ENCODE measurements around the gene TEDC2. TPM values are rescaled to one million over a fixed set of nuclear protein-coding genes. Genes with fewer than 3 reads are reported as not detected.

The TEDC2 gene
- total and polyA plus RNA-seq, 9 of the 15 experiments (the other 6 are each of a cell fraction or from before 2014, with no cell fraction given): 0.75 to 57.0 (median 17.6) TPM

DNA sequence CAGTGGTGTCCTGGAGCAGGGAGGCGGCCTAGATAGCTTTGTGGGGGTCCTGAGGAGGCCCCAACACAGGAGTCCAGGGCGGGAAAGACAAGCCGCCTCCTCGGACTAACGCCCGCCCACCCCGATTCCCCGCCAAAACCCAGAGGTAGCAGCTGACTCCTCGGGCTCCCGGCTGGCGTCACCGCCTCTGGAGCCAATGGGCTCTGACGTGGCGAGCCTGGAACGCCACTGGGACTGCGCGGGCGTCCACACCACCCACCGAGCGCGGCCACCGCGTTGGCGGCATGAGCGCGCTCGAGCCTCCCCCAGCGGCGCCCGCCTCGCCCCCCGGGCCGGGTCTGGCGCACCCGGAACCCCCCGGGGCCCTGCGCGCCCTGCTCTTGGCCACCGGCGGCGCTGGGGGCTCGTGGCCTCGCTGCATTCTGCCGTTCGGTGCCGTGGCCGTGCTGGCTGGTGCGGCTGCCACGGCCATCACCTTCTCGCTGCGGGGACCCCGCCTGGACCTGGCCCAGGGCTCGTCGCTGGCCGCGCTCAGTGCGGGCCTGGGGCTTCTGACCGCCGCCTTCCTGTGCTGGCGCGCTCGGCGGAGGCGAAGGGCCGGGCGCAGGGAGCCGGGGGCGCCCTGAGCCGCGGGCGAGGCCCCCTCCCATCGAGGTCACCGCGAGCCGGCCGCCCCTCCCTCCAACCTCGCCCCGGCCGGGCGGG, 7.8 kb downstream of the TEDC2 start:
- Histone ChIP-seq H3K79me2 (ENCODE audit: control insufficient read depth, insufficient read depth, low read length) (no peaks in the 10 kb centered on the region), H4K20me1 (replicated peaks; ENCODE audit: control insufficient read depth, insufficient read depth, low read length) (0 out of 2 replicates have a peak, but pooled peaks cover 4% of the 10 kb centered on the region), H3K36me3 (ENCODE audit: control insufficient read depth, insufficient read depth, low read length) (peaks cover 5% of the 10 kb centered on the region; the same call in 1 of the 3 replicates), H3K27me3 (ENCODE audit: control insufficient read depth in 2 of 2, insufficient read depth in 2 of 2, low read length in 2 of 2) (no peaks in the 10 kb centered on the region), H3K4me2 (ENCODE audit: insufficient read depth, low read length) (no peak overlapping the region), H3K27ac (ENCODE audit: extremely low read depth, low read depth, low read length) (no peak overlapping the region), H3K4me3 (no peak overlapping the region), H3K9me1 (ENCODE audit: control insufficient read depth, insufficient read depth, low read length) (no peaks in the 10 kb centered on the region), H3K4me1 (replicated peaks in 1 of 2; ENCODE audit: control insufficient read depth in 2 of 2, insufficient read depth in 2 of 2, low read length in 2 of 2) (peaks cover 3 to 78% of the 10 kb centered on the region in 2 experiments; a peak in 4 of 5 replicates), H3K9me3 (replicated peaks; ENCODE audit: control insufficient read depth, insufficient read depth, low read depth, low read length) (no peaks in the 10 kb centered on the region), H2AFZ (ENCODE audit: low read depth, low read length) (no peak overlapping the region), H3K9ac (ENCODE audit: insufficient read depth in 1 of 2, low read depth in 2 of 2, low read length in 2 of 2) (no peak overlapping the region; a peak in 1 of 4 replicates)
- 78% methylated on average over 16 of the region's 80 CpGs for WGBS (ENCODE audit: insufficient coverage, low coverage, missing lambda C conversion rate)
- CTCF ChIA-PET (ENCODE audit: low intra/inter-chr PET ratio): no interaction called here
- POLR2A ChIA-PET: interaction anchor here (0.6 to 1.6 kb wide), 2 partner anchors 12 to 429 kb away, joined by 3 to 4 read pairs; no protein-coding TSS in a partner anchor
- TF ChIP-seq POLR2G (IDR thresholded peaks at IDR 0.05; ENCODE audit: low read depth, low read length): peak; percentile 68
- TF ChIP-seq TBP (optimal IDR thresholded peaks at IDR 0.05; ENCODE audit: low read depth, low read length): no peak
- TF ChIP-seq, protein P1, sequence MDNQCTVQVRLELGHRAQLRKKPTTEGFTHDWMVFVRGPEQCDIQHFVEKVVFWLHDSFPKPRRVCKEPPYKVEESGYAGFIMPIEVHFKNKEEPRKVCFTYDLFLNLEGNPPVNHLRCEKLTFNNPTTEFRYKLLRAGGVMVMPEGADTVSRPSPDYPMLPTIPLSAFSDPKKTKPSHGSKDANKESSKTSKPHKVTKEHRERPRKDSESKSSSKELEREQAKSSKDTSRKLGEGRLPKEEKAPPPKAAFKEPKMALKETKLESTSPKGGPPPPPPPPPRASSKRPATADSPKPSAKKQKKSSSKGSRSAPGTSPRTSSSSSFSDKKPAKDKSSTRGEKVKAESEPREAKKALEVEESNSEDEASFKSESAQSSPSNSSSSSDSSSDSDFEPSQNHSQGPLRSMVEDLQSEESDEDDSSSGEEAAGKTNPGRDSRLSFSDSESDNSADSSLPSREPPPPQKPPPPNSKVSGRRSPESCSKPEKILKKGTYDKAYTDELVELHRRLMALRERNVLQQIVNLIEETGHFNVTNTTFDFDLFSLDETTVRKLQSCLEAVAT (IDR thresholded peaks at IDR 0.05): no peak
- TF ChIP-seq HNRNPL (IDR thresholded peaks at IDR 0.05; ENCODE audit: low read depth, low read length): peak; percentile 56; the same call in 1 of the 2 replicates
- no peak for TF ChIP-seq CBFA2T3 (IDR thresholded peaks at IDR 0.05)
- DNase-seq (ENCODE audit: extremely low read depth in 1 of 4, low spot score in 3 of 4) (no peak), ATAC-seq (no peak), FAIRE-seq (no peak)
- intact Hi-C loops (cut with micrococcal nuclease): loop anchor here (5.0 kb wide), 1 partner anchor 35 kb away; no protein-coding TSS in a partner anchor
- BruUV-seq (replicated peaks): no TSS peak
- in situ Hi-C loops (cut with MboI): no loop called here

Measured in K562 (cell line).